GM19035 (cell line): ENCODE measurements around the gene CDK5RAP2.

Experiments
- ATAC-seq: cut with Tn5 transposase; IDR thresholded peaks from one replicate; pipeline ENCODE4 v1.9.1; 2021; ENCODE audit not compliant: unreplicated experiment

Gene CDK5RAP2

DNA sequence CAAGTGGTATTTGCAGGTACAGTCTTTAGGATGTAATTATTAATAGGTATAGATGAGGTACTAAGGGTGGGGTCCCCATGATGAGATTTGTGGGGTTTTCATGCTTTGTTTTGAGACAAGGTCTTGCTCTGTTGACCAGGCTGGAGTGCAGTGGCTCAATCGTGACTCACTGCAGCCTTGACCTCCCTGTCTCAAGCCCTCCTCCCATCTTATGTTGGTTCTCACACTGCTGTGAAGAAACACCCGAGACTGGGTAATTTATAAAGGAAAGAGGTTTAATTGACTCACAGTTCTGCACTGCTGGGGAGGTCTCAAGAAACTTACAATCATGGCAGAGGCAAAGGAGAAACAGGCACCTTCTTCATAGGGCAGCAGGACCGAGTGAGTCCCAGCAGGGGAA, 217.5 kb downstream of the CDK5RAP2 start:
- no peak for ATAC-seq

DNA sequence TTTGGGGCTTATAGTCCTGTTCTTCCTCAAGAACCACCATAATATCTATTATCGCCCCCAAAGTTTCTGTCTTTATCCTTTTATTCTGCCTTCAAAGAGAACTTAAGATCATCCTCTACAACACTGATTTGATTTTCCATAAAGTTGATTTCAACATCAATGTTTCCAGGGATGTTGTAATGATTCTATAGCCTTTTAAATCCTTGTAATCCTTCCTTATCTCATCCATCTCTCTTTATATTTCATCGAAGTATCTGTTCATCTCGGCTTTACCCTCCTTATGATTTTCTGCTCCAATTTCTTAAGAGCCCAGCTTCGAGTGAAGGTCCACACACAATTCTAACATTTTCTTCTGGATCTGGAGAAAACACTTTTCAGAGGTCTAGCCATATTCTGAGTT, 218.4 kb downstream of the CDK5RAP2 start:
- no peak for ATAC-seq

DNA sequence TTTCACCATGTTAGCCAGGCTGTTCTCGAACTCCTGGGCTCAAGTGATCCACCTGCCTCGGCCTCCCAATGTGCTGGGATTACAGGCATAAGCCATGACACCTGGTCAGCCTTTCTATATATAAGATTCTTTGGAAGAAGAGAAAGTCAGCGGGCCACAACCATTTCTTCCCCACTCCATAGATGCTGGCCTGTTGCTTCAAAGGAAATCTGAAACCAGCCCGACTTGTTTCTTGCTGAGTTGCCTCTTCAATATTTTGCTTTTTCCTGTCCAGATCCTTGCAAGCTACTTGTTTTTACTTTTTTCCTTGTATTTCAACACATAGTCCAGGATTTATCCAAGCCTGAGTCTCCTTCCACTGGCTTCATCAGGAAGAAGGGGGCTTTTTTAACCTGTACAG, 219.5 kb downstream of the CDK5RAP2 start:
- ATAC-seq = no peak

DNA sequence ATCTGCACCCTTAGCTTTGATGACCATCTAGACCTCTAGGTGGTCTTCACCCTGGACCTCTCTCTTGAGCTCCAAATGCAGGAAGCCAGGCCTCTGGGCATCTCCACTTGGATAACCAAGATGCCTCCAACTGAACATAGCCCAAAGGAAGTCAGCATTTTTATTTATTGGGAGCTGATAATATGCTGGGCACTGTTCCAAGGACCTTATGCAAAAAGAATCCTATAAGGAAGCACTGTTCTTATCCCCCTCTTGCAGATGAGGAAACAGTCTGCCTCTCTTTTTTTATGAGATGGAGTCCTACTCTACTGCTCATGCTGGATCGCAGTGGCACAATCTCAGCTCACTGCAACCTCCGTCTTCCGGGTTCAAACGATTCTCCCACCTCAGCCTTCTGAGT, 219.9 kb downstream of the CDK5RAP2 start:
- ATAC-seq = no peak

DNA sequence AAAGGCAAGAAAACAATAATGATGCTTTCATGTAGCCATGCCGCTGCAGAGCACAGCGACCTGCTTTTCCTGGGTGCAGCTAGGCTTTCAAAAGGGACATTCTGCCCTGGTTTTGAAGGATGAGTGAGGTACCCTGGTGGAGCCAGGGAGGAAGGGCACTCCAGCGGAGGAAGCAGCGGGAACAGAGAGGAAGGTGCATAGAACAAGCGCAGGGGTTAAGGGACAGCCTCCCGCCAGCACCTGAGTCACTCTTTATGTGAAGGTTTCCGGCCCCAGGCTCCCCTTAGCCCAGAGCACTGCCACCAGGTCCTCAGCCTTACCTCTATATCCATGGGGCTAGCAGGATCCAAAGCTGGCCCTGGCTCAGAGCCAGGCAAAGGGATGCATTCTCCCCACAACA, 221.1 kb downstream of the CDK5RAP2 start:
- no peak for ATAC-seq

DNA sequence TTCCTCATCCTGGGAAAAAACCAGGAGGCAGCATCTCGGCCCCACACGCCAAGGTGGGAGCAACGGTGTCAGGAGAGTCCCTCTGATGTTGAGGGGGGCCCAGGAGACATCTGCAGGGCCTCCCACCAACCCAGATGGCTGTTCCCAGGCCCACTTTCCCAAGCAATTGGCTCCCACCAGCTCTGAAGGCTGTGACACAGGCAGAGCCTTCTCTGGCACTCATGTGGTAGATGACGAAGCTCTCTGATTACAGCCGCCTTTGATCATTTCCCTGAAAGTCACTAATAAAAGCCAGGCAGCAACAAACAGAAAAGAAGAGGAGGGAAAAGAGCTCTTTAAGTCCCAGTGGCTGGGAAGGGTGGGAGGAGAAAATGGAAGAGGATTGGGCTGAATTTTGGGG, 226.5 kb downstream of the CDK5RAP2 start:
- ATAC-seq = no peak

DNA sequence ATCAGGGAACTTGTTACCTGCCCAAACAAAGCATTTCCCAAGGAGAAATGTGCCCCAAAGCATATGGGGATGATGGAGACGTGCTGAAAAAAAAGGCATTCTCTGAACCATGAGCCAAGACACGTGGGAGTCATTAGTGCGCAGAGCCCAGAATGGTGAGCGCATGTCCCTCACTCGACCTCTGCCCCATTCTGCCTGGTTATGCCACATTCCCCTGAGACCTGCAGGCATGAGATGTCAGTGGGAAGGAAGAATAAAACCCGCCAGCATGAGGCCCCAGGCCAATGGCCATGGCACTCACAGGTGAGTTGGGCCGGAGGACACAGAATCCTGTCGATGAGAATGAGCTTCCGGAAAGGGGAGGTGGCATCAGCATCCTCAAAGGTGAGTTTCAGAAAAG, 228.9 kb downstream of the CDK5RAP2 start:
- no peak for ATAC-seq

DNA sequence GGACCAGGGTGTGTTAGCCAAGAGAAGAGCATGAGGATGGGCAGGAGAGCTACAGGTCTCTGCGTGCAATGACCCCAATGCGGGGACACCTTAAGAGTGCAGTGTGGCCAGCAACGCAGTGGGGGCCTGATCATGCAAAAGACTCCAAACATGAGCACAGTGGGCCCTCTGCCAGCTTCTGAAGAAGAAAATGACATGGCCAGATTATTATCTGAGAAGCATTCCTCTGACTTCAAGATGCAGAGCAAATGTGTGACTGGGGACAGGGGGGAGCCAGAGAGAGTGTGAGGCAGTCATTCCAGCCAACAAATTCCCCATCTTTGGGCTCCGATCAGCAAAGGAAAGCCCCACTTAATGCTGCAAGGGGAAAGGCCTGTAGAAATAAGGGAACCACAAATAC, 229.4 kb downstream of the CDK5RAP2 start:
- no peak for ATAC-seq

- no peak for ATAC-seq
Observed at GRCh38 chr9:120348951-120349429, 231.0 kb downstream of the CDK5RAP2 start.

DNA sequence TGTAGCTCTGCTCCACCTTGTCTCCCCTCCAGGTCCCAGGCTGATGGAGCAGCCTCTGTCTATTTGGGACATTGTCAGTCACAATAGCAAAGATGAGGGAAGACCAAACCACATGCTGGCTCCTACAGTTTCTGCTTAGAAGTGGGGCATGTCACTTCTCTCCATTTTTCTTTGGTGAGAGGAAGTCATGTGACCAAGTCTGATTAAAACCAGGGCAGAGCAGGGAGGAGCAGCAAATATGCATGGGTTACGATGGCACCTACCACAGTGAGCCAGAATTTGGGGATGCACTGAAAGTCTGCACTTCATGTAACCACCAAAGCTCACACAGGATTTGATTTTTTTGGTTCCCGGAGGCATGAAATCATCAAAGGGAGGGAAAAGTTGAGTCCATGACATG, 234.6 kb downstream of the CDK5RAP2 start:
- no peak for ATAC-seq

- ATAC-seq = no peak
Observed at GRCh38 chr9:120344230-120344629, 235.7 kb downstream of the CDK5RAP2 start.

DNA sequence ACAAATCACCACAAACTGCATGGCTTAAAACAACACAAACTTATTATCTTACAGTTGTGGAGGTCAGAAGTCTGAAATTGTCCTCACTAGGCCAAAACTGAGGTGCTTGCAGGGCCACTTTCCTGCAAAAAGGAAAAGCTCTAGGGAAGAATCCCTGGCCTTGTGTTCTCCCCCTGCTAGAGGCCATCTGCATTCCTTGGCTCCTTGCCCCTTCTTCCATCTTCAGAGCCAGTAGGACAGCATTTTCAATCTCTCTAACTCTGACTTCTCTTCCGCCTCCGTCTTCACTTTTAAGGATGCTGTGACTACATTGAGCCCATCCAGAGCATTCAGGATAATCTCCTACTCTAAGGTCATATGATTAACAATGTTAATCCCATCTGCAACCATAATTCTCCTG, 236.6 kb downstream of the CDK5RAP2 start:
- ATAC-seq = no peak
